SW480 (cell line): ENCODE data around the gene KIAA1549.
"Not testable (repeated sequence)": the region's sequence is repeated elsewhere in the genome, so short reads cannot be mapped to it uniquely, and the experiment has no call there.

Experiments used
- DNase-seq: peaks from one replicate; pipeline ENCODE4 v3.0.0-alpha.2; 2016; ENCODE audit warnings: low spot score

The KIAA1549 gene

GRCh38 chr7:138849701-138850100, 131.5 kb downstream of the KIAA1549 start:
- DNase-seq: no peak

- DNase-seq: no peak
Measured at GRCh38 chr7:138848056-138848980, 132.9 kb downstream of the KIAA1549 start.

- no peak for DNase-seq
Measured at GRCh38 chr7:138845711-138846110, 135.5 kb downstream of the KIAA1549 start.

- no peak for DNase-seq
Measured at GRCh38 chr7:138843632-138844580, 137.3 kb downstream of the KIAA1549 start.

DNA sequence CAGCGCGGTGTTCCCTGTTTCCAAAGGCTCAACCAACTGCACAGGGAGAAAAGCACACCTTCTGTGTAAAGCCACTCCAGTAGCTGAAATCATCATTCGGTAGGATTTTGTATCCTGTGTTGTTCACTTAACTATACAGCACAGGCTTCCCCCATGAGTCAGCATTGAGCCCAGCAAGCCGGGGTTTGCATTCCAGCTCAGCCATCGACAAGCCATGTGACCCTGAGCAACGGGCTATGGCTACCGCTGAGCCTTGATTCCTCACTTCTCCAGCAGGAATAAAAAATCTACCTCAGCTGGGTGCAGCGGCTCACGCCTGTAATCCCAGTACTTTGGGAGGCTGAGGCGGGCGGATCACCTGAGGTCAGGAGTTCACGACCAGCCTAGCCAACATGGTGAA, 139.1 kb downstream of the KIAA1549 start:
- no peak for DNase-seq

DNA sequence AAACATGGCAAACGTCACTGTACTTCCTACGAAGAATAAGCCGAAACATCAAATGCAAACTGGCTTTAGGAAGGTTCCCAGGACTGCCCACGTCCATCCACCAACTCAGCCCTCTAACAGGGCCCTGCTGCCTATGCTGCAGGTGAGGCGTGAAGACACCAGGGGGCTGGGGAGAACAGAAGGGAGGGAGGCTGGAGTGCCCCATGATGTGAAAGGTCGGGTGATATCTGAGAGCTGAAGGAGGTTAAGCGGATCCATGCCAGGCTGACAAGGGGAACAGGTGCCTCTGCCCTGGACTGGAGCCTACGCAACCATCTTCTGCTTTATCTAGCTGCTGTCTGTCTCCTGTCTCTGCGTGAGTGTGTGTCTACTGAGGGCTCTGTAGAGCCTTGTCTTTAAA, 143.0 kb downstream of the KIAA1549 start:
- no peak for DNase-seq

GRCh38 chr7:138837627-138838026, 143.6 kb downstream of the KIAA1549 start:
- DNase-seq: no peak

GRCh38 chr7:138835087-138835486, 146.1 kb downstream of the KIAA1549 start:
- DNase-seq: no peak

DNA sequence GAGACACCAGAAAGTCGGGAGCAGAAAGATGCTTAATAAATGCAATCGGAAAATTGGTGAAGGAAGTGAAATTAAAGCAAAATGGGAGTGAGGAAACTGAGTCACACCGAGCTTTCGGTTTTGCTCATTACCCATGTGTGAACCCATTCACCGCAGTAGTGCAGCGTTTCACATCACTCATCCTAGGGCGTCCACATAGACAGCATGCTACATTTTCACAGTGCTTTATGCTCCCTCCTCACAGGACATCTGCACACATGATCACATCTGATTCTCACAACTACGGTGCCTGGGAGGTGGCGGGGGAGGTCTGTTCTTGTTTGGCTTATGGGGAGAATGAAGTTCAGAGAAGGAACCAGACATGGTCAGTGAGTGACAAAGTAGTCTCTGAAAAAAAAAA, 146.6 kb downstream of the KIAA1549 start:
- no peak for DNase-seq

GRCh38 chr7:138833596-138833995, 147.6 kb downstream of the KIAA1549 start:
- DNase-seq: no peak

- no peak for DNase-seq
Measured at GRCh38 chr7:138832966-138833365, 148.2 kb downstream of the KIAA1549 start.

- no peak for DNase-seq
Measured at GRCh38 chr7:138829335-138829734, 151.9 kb downstream of the KIAA1549 start.

- no peak for DNase-seq
Measured at GRCh38 chr7:138828302-138828701, 152.9 kb downstream of the KIAA1549 start.

DNA sequence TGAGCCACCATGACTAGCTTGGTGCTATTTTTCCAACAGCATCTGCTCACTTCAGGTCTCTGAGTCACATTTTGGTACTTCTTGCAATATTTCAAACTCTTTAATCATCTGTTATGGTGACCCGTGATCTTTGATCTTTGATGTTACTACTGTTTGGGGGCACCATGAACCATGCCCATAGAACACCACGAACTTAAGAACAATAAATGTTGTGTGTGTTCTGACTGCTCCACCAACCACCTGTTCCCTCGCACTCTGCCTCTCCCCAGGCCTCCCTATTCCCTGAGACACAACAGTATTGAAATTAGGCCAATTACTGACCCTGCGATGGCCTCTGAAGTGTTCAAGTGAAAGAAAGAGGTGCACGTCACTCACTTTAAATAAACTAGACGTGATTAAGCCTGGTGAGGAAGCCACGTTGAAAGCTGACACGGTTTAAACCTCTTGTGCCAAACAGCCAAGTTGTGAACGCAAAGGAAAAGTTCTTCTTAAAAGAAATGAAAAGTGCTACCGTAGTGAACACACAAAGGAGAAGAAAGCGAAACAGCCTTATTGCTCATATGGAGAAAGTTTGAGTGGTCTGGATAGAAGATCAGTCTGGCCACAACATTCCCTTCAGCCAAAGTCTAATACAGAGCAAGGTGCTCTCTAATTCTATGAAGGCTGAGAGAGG, 156.0 kb downstream of the KIAA1549 start:
- DNase-seq: peak; percentile 37

DNA sequence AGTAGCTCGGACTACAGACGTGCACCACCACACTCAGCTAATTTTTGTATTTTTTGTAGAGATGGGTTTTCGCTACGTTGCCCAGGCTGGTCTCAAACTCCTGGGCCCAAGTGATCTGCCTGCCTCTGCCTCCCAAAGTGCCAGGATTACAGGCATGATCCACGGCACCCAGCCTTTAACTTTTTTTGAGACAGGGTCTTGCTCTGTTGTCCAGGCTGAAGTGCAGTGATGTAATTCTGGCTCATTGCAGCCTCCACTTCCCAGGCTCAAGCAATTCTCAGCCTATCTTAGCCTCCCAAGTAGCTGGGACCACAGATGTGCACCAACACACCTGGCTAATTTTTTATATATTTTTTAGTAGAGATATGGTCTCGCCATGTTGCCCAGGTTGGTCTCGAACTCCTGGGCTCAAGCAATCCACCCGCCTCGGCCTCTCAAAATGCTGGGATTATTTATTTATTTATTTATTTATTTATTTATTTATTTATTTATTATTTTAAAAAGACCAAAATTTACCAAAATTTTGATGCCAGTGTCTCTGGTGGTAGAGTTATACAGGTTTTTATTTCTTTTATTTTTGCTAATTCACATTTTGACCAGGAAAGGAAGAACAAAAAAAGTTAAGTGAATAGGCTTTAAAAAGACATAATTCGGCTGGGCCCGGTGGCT, 158.2 kb downstream of the KIAA1549 start:
- DNase-seq: no peak

GRCh38 chr7:138821912-138822311, 159.3 kb downstream of the KIAA1549 start:
- DNase-seq: no peak

DNA sequence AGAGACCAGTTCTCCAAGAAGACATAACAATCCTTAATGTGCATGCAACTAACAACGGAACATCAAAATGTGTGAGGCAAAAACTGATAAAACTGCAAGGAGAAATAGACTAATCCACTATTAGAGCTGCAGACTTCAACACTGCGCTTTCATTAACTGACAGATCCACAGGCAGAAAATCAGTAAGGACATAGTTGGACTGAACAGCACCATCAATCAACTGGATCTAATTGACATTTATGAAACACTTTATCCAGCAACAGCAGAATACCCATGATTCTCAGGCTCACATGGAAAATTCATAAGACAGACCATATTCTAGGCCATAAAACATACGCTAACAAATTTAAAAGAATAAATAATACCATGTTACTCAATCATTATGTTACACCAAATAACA, 161.6 kb downstream of the KIAA1549 start:
- DNase-seq: no peak

DNA sequence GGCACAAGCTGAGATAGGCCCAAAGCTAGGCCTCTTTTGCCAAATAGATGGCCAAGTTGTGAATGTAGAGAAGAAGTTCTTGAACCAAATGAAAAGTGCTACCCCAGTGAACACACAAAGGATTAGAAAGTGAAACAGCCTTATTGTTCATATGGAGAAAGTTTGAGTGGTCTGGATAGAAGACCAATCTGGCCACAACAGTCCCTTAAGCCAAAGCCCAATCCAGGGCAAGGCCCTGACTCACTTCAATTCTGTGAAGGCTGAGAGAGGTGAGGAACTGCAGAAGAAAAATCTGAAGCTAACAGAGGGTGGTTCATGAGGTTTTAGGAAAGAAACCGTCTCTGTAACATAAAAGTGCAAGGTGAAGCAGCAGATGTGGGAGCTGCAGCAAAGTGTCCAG, 164.5 kb downstream of the KIAA1549 start:
- DNase-seq: no peak

DNA sequence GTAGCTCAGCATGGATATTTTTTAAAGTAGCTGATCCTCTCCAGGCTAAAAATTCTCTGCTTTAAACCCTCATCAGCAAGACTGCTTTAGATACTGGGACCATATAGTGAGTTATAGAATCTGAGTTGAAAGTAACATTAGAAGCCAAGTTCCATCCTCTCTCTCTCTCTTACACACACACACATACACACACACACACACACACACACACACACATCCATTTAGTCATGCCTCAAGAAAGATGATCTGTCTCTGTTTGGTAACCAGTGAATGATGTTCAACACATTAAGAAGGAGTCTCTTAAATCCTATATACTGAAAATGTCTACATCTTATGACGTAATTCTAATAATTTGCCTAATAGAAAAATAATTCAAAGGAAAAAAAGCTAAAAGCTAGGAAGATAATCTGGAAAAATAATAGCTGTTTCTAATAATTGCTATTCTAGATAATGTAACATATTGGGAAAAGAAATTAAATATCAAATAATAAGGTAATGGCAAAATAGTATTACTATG, 166.3 kb downstream of the KIAA1549 start:
- no peak for DNase-seq

GRCh38 chr7:138813945-138814344, 167.2 kb downstream of the KIAA1549 start:
- DNase-seq: no peak

DNA sequence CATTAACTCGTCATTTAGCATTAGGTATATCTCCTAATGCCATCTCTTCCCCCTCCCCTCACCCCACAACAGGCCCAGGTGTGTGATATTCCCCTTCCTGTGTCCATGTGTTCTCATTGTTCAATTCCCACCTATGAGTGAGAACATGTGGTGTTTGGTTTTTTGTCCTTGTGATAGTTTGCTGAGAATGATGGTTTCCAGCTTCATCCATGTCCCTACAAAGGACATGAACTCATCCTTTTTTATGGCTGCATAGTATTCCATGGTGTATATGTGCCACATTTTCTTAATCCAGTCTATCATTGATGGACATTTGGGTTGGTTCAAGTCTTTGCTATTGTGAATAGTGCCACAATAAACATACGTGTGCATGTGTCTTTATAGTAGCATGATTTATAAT, 169.9 kb downstream of the KIAA1549 start:
- not testable (repeated sequence) for DNase-seq
